Peyer's patch (tissue), 4 donors: ENCODE data around the gene TCAF1.

Source experiments
- CTCF ChIP-seq, 6 experiments: fragments of 450-650 bp in 4 of 6; fragments of 200-600 bp in 2 of 6; sonication (generic) in 1 of 6; IDR thresholded peaks; one replicate each; pipeline ENCODE4 v1.5.1; 2017 to 2019; ENCODE audit warnings: antibody characterized with exemption in 6 of 6, mild to moderate bottlenecking in 3 of 6, moderate library complexity in 1 of 6
- POLR2A ChIP-seq, 2 donors: fragments of 450-650 bp; IDR thresholded peaks; one replicate each; pipeline ENCODE4 v1.5.1; 2017; ENCODE audit warnings: antibody characterized with exemption in 2 of 2, mild to moderate bottlenecking in 2 of 2, moderate library complexity in 2 of 2

- TF ChIP-seq CTCF (IDR thresholded peaks at IDR 0.05) (no peak), POLR2A (IDR thresholded peaks at IDR 0.05) (no peak)
Measured at GRCh38 chr7:143931739-143932138, 29.8 kb upstream of the TCAF1 start.
